NCI-H1048 (cell line): Measurements from ENCODE around the gene TXNDC17.
A peak's percentile ranks its signal among the peaks of the same experiment; 100 is the strongest.
"Not testable (repeated sequence)": the region's sequence is repeated elsewhere in the genome, so short reads cannot be mapped to it uniquely, and the experiment has no call there.

Experiments
- DNase-seq: peaks from one replicate; lab custom pipeline; 2025; lab: John Stamatoyannopoulos, UW

The TXNDC17 gene

GRCh38 chr17:6640536-6641246 lies at the start of gene TXNDC17, which contains the start of gene KIAA0753:
Gene TXNDC17, plus strand, starts transcription at chr17:6641060. Its CDS starts 23 bp downstream, at chr17:6641083.
Gene KIAA0753, minus strand, starts transcription at chr17:6640711. Its CDS starts 5,608 bp downstream, at chr17:6635103.
- peak; percentile 78 for DNase-seq

- no peak for DNase-seq
Observed at GRCh38 chr17:6591599-6592158, 49.2 kb upstream of the TXNDC17 start.

GRCh38 chr17:6592173-6592572 lies 48.7 kb upstream of the TXNDC17 start:
- DNase-seq, result no peak

- DNase-seq, result not testable (repeated sequence)
Observed at GRCh38 chr17:6593371-6593770, 47.5 kb upstream of the TXNDC17 start.

GRCh38 chr17:6596081-6596480 lies 44.8 kb upstream of the TXNDC17 start:
- no peak for DNase-seq

- no peak for DNase-seq
Observed at GRCh38 chr17:6596511-6596910, 44.3 kb upstream of the TXNDC17 start.

- no peak for DNase-seq
Observed at GRCh38 chr17:6596941-6597340, 43.9 kb upstream of the TXNDC17 start.

- DNase-seq, result no peak
Observed at GRCh38 chr17:6597727-6598126, 43.1 kb upstream of the TXNDC17 start.

- DNase-seq, result no peak
Observed at GRCh38 chr17:6599364-6599763, 41.5 kb upstream of the TXNDC17 start.

GRCh38 chr17:6602141-6602540 lies 38.7 kb upstream of the TXNDC17 start:
- DNase-seq, result no peak

- no peak for DNase-seq
Observed at GRCh38 chr17:6603744-6604325, 37.0 kb upstream of the TXNDC17 start.

GRCh38 chr17:6605142-6605541 lies 35.7 kb upstream of the TXNDC17 start:
- no peak for DNase-seq

GRCh38 chr17:6608321-6608720 lies 32.5 kb upstream of the TXNDC17 start:
- no peak for DNase-seq

- DNase-seq, result no peak
Observed at GRCh38 chr17:6610011-6610410, 30.8 kb upstream of the TXNDC17 start.

GRCh38 chr17:6611231-6611630 lies 29.6 kb upstream of the TXNDC17 start:
- no peak for DNase-seq

GRCh38 chr17:6623941-6624340 lies 16.9 kb upstream of the TXNDC17 start:
- no peak for DNase-seq

GRCh38 chr17:6626616-6627015 lies 14.2 kb upstream of the TXNDC17 start:
- DNase-seq, result no peak

- no peak for DNase-seq
Observed at GRCh38 chr17:6627019-6627418, 13.8 kb upstream of the TXNDC17 start.

GRCh38 chr17:6630390-6630789 lies 10.5 kb upstream of the TXNDC17 start:
- no peak for DNase-seq

- DNase-seq, result no peak
Observed at GRCh38 chr17:6632530-6632929, 8.3 kb upstream of the TXNDC17 start.

GRCh38 chr17:6633263-6633662 lies 7.6 kb upstream of the TXNDC17 start:
- no peak for DNase-seq

- DNase-seq, result no peak
Observed at GRCh38 chr17:6636105-6636504, 4.8 kb upstream of the TXNDC17 start.
